Esophagus squamous epithelium (tissue), 4 donors: Measurements from ENCODE around the gene KCTD4.

Experiments
- POLR2A ChIP-seq, 4 donors: fragments of 450-650 bp; IDR thresholded peaks; one replicate each; pipeline ENCODE4 v1.6.1; 2017; ENCODE audit warnings: antibody characterized with exemption in 4 of 4, mild to moderate bottlenecking in 4 of 4, moderate library complexity in 3 of 4
- TF ChIP-seq, protein P1 (sequence below), 6 experiments: fragments of 450-650 bp in 4 of 6; fragments of 200-600 bp in 2 of 6; sonication (generic) in 2 of 6; IDR thresholded peaks; one replicate each; pipeline ENCODE4 v1.5.1; 2016 to 2019; ENCODE audit warnings: antibody characterized with exemption in 6 of 6, mild to moderate bottlenecking in 4 of 6, moderate library complexity in 4 of 6

DNA sequence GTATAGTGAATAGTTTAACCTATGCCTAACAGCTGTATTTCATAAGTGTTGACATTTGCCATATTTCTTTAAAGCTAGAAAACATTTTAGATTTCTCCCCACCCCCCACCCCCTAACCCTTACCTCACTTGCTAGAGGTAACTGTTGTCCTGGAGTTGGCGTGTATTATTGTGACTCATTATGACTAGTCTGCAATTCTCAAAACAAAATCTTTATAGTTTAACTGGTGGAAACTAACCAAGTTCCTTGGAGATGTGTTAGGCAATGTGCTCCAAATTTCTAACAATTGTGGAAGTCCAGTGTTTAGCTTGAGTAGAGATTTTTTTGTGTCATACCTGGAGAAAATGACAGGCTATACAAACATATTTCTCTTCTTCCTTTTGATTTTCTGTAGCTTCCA is 38.0 kb downstream of the KCTD4 start:
- TF ChIP-seq, protein P1, sequence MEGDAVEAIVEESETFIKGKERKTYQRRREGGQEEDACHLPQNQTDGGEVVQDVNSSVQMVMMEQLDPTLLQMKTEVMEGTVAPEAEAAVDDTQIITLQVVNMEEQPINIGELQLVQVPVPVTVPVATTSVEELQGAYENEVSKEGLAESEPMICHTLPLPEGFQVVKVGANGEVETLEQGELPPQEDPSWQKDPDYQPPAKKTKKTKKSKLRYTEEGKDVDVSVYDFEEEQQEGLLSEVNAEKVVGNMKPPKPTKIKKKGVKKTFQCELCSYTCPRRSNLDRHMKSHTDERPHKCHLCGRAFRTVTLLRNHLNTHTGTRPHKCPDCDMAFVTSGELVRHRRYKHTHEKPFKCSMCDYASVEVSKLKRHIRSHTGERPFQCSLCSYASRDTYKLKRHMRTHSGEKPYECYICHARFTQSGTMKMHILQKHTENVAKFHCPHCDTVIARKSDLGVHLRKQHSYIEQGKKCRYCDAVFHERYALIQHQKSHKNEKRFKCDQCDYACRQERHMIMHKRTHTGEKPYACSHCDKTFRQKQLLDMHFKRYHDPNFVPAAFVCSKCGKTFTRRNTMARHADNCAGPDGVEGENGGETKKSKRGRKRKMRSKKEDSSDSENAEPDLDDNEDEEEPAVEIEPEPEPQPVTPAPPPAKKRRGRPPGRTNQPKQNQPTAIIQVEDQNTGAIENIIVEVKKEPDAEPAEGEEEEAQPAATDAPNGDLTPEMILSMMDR (IDR thresholded peaks at IDR 0.05), result no peak
- TF ChIP-seq POLR2A (IDR thresholded peaks at IDR 0.05), result no peak
